Measurements from ENCODE around the gene ATXN10.
"Not testable (repeated sequence)": the region's sequence is repeated elsewhere in the genome, so short reads cannot be mapped to it uniquely, and the experiment has no call there.

The ATXN10 gene

DNA sequence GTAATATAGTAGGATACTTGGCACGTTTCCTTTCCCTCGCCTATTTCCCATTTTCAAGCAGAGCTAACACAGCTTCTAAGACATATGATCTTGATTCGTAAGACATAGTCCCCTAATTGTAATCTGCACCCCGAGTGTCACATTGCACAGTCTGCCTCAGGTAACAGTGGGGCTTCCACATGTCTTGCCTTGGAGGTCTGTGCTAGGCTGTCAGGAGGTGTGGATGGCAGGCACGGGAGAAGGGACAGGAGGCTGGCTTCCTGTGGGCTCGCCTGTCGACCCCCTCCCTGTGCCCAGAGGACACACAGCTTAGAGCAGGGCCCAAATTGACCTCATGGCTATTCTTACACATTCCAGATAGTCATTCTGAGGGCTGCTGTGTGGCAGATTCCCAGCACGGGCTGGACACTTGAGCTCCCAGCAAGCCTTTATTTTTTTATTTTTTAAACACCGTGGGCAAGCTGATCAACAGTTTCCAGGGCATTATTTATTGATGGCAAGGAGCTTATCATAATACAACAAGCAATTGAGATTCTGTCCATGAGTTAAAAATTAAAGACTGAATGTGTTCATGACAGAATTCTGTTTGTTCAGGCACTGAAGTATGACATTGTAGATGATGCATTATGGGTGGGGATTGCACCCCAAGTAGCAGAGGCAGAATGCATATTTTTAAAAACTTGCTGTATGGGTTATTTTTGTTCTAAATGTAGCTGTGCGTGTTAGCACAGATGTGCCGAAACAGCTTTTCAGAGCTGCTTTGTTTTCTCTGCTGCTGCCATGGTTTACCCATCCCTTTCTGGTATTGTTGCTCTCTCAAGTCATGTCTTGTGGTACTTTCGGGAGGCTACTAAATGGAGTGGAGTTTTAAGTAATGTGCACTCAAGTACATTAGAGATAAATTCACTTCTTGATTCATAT is 113.0 kb downstream of the ATXN10 start:
- DNase-seq (ENCODE audit: low read depth in 2 of 2) = no peak

DNA sequence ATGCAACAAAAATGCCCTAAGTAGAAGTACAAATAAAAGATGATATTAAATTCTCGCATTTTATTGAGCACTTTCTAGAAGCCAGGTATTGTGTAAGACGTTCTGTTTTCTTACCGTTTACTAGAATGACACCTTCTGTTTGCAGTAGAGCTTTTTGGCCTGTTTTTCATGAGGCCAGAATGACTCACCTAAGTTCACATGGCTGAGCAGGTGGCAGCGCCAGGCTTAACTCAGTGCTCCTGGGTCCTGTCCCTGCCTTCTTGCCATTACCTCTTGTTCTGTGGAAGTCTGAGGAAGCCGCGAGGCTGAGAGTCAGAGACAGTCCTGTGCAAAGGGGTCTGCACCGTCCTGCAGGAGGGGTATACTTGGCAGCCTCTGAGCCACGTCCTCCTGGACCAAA is 113.8 kb downstream of the ATXN10 start:
- DNase-seq (ENCODE audit: low read depth in 2 of 2) = no peak

DNA sequence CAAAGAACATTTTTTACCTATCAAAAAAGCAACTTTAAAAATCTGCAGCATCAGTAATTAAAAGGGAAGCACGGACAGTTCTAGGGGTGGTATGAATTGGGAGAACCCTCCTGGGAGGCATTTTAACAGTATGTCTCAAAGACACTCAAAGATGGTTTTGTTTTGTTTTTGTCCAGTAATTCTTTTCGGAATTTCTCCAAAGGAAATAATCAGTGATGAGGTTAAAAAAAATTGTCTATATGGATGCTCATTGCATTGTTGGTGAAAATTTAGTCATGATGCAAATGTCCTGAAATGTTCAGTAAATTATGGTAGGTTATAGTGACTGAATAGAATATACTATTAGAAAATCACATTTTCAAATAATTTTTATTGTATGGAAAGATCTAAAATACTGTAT is 115.1 kb downstream of the ATXN10 start:
- DNase-seq (ENCODE audit: low read depth in 2 of 2) = no peak

DNA sequence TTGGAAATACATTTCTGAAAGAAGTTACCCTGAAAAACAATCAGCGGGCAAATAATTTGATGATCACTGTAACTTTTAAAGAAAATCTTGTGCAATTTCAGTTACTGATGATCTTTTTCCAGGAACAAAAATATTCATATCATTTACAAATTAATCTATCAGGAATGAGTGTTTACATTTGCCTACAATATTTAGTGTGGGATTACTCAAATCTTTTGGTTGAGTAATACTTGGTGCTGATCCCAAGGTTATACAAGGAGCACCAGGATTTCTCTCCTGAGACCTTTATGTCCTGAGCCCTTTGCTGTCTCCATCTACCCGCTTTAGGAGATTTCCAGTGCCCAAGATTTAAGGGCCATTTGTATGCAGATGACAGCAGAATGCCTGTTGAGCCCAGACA is 116.1 kb downstream of the ATXN10 start:
- no peak for DNase-seq (ENCODE audit: low read depth in 2 of 2)

DNA sequence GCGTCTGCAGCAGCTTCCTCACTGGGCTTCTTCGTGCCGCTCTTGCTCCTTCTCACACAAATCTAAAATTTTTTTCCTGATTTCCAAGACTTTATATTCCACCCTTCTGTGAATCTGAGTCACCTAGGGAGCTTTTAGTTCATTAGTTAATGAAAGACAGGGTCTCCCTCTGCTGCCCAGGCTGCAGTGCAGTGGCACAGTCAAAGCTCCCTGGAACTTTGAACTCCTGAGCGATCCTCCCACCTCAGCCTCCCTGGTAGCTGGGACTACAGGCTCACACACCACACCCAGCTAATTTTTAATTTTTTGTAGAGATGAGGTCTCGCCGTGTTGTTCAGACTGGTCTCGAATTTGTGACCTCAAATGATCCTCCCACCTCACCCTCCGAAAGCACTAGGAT is 116.9 kb downstream of the ATXN10 start:
- no peak for DNase-seq (ENCODE audit: low read depth in 2 of 2)

DNA sequence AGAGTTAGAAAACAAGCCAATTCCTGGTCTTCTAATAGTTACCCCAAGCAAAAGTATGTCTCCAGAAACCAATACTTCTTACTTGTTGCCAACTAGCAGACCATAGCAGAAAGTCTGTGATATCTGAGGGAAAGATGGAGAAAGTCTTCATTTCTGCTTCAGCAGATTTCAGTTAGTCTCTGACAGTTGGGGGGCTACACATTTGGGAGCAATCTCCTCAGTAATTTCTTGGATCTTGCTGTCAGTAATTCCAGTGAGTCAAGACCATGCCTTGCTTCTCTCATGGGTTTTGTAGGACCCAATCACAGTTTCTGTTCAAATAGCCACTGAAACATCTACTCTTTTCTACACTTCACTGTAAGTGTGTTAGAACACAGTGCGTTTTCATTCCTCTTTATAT is 118.8 kb downstream of the ATXN10 start:
- DNase-seq (ENCODE audit: low read depth in 2 of 2) = no peak

DNA sequence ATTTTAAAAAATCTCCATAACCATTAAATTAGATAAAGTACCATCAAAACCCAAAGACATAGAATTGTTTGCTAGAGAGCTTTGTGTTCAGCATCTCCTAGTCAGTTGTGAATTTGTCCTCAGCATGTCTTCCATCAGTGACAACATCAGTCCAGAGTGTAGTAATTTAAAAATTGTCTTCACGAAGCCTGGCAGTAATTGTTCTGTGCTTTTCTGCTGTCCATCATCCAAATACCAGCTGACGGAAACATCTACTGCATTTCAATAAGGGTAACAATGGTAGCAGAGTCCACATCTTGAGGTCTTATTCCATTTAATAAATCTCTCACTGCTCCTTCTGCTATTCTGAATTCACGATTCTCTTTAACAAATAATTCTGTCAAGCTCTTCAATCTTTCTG is 121.5 kb downstream of the ATXN10 start:
- no peak for DNase-seq (ENCODE audit: low read depth in 2 of 2)

DNA sequence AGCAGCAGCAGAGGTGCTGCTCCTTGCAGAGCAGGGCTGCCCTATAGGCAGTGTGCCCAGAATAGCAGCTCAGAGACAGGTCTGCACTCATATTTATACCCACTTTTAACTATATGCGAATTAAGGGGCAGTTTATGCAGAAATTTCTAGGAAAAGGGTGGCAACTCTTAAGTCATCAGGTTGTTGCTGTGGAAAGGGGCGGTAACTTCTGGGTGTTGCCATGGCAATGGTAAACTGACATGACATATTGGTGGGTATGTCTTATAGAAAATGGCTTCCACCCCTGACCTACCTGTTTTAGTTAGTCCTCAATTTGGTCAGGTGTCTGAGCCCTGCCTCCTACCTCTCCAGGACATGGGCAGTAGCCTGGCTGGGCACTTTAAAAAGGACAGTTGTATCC is 122.3 kb downstream of the ATXN10 start:
- DNase-seq (ENCODE audit: low read depth in 2 of 2) = no peak

DNA sequence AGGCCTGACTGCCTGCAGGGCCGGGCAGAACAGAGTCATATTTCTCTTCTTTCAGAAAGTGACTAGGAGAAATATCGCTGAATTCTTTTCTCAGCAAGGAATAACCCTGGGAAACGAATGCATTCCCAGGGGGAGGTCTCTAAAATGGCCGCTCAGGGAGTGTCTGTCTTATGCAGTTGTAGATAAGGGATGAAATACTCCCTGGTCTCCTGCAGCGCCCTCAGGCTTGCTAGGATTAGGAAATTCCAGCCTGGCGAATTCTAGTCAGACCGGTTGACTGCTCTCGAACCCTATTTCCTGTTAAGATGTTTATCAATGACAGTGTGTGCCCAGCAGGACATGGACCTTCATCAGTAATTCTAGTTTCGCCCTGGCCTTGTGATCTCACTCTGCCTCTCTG is 124.4 kb downstream of the ATXN10 start:
- DNase-seq (ENCODE audit: low read depth in 2 of 2) = not testable (repeated sequence)

DNA sequence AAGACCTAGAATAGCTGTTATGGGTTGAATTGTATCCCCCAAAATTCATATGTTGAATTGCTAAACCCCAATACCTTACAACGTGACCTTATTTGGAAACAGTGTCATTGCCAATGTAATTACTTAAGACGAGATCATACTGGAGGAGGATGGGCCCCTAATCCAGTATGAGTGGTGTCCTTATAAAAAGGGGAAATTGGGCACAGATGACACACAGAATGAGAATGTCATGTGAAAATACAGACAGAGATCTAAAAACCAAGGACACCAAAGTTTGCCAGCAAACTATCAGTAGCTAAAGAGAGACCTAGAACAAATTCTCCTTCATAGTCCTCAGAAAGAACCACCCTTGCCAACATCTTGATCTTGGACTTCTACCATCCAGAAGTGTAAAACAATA is 127.7 kb downstream of the ATXN10 start:
- DNase-seq (ENCODE audit: low read depth in 2 of 2) = no peak

DNA sequence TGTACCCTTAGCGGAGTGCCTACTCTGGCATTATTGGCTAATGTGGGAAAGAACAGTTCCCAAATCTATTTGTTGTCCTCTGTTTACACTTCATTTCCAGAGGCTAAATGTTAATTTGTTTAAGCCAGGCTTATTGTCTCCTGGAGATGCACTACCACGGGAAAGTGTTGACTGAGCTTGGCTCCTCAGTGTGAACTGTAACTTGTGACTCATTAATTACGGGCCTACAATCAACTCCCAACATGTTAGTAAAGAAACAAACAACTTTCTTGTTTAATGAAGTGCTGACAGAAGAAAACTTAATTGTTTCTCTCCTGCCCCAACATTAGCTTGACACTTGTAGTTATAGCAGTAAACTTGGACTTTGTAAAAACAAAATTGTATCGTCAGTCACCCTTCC is 130.4 kb downstream of the ATXN10 start:
- no peak for DNase-seq (ENCODE audit: low read depth in 2 of 2)

DNA sequence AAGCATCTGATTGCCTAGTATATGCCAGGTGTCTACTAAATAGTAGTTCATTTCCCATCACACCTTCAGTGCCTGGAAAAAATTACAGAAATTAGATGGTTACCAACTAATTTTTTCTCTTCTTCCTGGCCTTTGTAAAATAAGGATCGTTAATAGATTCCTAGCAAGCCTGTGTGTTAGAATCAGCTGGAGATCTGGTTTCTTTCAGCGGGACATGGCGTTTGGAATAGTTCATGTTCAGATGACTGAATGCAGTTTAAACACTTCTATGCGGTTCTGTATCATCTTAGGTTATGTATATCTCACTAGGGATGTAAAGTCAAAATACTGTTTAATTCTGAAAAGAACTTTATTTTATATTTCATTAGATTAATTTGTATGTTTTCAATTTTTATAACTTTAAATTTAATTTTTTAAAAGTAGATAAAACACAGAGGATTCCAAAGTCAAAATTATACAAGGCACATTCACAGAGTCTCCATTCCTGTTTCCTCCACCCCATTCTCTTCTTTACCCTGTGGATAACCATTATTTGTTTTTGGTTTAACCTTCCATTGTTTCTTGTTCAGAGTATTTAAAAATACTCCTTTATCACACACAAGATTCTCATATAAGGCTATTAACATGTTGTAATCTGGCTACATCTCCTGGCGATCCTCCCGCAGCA is 132.8 kb downstream of the ATXN10 start:
- DNase-seq (ENCODE audit: low read depth in 2 of 2) = no peak

DNA sequence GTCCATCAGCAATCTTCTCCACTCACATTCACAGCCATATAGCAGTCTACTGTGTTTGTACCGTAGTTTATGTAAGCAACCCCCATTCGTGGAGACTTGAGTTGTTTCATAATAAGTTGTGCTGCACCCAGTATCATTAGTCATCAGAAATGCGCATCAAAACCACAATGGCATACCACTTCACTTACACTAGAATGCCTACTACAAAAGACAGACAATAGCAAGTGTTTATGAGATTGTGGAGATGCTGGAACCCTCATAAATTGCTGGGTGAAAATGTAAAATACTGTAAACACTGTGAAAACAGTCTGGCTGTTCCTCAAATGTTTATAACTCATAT is 133.3 kb downstream of the ATXN10 start:
- DNase-seq (ENCODE audit: low read depth in 2 of 2) = no peak

DNA sequence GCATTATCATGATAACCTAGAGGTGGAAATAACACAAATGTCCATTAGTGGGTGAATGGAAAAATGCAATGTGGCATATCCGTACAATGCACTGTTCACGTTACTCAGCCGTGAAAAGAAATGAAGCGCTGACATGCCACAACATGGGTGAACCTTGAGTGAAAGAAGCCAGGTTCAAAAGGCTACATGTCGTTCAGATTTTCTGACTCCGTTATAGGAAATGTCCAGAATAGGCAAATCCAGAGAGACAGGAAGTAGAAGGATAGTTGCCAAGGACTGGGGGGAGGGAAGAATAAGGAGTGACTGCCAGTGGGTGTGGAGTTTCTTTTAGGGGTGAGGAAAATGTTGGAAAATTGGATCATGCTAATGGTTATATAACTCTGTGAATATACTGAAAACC is 133.8 kb downstream of the ATXN10 start:
- DNase-seq (ENCODE audit: low read depth in 2 of 2) = no peak

DNA sequence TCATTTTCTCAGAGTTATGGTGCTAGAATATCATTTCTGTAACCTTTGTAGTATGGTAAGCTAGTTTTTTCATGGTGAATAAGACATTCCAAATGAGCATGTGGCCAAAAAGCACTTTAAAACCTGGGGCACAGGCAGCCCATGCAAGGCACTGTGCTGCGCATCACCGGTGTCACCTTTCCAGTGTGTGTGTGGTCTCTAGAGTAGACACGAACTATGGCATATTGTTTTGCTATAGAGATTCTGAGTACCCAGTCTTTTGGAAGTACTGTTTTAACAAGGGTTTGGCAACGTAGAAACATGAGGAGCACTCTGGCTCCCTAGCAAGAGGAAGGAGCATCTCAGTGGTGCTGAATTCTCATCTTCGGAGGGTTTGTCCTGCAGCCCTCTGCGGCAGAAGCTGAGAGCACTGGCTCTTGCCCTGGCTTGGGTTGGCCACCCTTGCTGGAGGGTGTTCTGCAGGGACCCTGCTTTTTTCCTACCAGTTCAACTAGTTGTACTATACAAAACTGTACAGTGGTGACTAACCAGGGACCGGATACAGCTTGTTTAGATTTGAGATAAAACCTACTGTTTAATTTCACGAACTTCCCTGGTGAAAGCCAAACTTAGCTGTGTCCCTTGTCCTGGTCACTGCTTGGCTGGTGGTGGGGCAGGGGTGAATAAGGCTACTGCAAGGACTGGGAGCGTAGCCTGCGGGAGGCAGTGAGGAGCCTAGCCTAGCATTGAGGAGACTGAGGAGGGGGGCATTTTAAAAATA is 135.7 kb downstream of the ATXN10 start:
- DNase-seq (ENCODE audit: low read depth in 2 of 2) = no peak

DNA sequence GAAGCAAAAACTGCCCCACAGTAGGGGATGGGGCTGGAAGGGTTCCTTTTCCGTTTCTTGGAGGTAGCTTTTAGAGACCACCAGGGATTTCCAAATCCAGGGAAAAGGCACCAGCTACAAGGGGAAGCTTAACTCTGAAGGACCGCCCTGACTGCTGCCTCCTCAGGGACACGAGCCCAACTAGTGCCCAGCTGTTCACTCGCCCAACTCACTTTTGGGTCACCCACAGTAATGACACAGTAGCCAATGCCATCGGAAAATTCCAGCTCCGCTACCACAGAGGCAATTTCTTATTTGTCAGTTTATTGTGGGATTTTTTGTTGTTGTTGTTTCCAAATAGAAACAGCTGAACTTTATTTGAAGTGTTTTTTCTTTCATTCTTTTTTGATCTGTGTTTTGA is 141.3 kb downstream of the ATXN10 start:
- no peak for DNase-seq (ENCODE audit: low read depth in 2 of 2)

DNA sequence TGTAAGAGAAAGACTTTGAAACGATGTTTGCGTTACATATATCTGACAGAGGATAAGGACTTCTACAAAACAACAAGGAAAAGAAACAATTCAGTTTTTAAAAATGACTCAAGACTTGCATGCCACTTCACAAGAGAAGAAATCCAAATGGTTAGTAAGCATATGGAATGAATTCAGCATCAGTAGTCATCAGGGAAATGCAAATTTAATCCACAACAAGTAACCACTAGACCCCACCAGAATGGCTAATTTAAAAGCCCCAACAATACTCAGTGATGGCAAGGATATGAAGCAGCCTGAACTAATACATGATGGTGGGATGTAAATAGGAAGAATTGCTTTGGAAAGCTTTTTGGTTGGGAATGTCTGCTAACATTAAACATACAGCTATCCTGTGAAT is 142.6 kb downstream of the ATXN10 start:
- no peak for DNase-seq (ENCODE audit: low read depth in 2 of 2)

DNA sequence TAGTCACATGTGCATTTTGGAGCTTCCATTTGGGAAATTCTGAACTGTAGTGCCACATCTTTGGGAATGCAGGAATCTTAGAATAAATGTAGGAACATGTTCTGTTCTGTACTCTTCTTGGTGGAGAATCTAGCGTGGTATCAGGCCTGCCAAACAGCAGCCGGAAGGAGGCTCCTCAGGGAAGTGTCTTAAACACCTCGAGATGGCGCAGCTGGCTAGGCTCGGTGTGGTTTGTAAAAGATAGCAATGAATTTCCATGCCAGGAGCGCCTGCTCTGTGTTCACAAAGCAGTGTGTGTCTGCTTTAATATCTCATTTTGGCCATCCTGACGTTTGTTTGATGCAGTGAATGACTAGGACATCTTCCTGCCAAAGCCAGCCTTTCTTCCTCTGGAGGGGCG is 145.1 kb downstream of the ATXN10 start:
- no peak for DNase-seq (ENCODE audit: low read depth in 2 of 2)

DNA sequence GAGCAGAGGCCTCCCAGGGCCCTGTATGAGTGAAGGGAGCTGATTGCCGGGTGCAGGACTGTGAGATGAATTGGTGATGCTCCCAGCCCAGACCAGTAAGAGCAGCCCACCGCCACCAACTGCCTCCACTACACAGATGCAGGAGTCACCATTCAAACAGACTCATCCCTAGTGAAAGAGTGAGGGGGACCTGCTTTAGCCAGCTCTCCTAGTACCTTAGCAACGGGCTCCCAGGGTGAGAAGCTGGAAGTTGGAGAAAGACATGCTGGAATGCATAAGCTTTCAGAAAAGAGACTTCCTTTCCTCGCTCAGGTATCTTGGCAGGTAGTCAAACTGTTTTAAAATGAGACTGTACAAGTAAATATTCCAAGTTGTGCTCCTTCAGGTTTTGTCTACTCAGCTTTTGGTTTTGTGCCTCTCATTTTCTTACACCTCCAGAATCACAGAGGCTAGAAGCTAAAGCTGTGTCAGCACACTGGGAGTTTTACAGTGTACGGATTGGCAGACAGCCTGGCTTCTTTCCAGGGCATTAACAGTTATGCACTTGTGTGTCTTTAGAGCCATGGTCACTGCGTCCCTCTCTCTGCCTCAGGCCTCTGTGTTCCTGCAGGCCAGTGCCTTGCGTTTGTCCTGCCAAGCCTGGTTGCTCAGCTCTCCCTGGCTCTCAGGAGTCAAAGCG is 146.2 kb downstream of the ATXN10 start:
- no peak for DNase-seq (ENCODE audit: low read depth in 2 of 2)

DNA sequence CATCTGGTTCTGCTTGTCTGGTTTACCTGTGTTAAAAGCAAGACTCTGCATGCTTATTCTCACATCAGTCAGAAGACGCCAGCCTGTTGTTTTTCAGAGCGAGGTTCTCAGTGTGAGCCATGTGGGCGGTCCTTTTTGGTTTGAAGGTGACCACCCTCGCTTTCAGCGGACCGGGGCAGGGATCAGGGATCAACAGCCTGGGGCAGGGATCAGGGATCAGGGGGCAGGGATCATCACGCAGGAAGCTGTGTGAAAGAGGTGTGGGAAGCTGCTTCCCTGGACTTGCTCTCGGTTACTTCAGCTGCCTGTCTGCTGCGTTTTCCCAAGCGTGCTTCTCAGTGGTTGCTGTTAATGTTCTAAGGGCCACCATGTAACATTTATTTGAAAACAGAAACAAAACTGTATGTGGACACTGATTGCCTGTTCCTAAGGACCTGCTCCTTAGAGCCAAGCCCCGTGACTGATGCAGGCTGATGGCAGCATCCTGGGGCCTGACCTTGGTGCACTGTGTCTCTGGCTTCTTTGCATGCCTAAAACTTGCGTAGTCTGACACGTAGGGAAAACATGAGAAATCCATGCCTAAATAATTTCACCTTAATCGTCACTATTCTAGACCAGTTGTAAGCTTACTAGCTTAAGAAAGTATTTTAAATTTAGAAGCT is 146.9 kb downstream of the ATXN10 start:
- DNase-seq (ENCODE audit: low read depth in 2 of 2) = no peak

DNA sequence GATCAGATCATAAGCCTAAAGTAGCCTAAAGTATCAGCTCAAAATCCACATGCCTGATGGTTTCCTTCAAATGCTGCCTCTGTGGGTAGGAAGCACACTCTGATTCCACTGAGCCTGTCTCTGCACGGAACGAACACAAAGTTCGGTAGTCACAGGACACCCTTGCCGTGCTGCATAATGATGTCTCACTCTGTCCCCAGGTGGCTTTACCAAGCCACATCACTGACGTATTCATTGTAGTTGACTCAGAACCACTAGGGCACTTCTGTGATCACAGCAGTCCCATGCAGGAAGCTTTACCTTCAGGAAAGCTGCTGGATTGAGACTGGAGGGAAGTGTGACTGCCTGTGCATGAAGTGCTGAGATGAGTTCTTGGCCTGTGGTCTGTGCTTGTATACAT is 147.7 kb downstream of the ATXN10 start:
- DNase-seq (ENCODE audit: low read depth in 2 of 2) = no peak

DNA sequence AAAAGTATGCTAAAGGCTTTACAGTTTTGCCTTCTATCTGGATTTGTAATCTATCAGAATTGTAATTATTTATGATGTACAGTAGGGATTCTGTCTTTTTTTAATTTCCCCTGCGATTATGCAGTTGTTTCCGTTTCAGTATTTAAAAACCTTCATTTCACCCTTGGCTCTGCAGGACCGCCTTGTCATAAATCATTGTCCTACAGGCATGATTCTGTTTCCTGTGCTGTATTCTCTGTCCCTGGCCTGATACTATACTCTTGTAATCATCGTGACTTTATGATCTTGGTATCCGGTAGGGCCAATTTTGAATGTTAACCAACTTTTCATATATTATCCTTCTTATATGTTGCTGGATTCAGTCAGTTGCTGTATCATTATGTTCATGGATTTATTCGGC is 151.7 kb downstream of the ATXN10 start:
- no peak for DNase-seq (ENCODE audit: low read depth in 2 of 2)
